Smooth muscle cell (in vitro differentiated cells): ENCODE measurements around the gene FBXL19. TPM values are rescaled to one million over a fixed set of nuclear protein-coding genes. Genes with fewer than 3 reads are reported as not detected.

Experiments
- DNase-seq: peaks from one replicate; lab custom pipeline; 2025; ENCODE audit not compliant: unreplicated experiment; lab: John Stamatoyannopoulos, UW
- H2AFZ ChIP-seq: fragments of 200-600 bp; sonication (generic); 2 replicates; pipeline ENCODE4 v1.6.0; 2016; ENCODE audit warnings: antibody characterized with exemption, low read depth, mild to moderate bottlenecking
- H3F3A ChIP-seq: fragments of 200-600 bp; sonication (generic); 2 replicates; pipeline ENCODE4 v1.6.0; 2017; ENCODE audit warnings: antibody characterized with exemption, low read depth
- H3K27ac ChIP-seq: fragments of 200-600 bp; sonication (generic); 2 replicates; pipeline ENCODE4 v1.5.1; 2016; ENCODE audit warnings: low read depth, mild to moderate bottlenecking
- H3K27me3 ChIP-seq: fragments of 200-600 bp; sonication (generic); 2 replicates; pipeline ENCODE4 v1.6.1; 2016; ENCODE audit warnings: low read depth, mild to moderate bottlenecking
- H3K36me3 ChIP-seq: fragments of 200-600 bp; sonication (generic); 2 replicates; pipeline ENCODE4 v1.5.1; 2016; ENCODE audit warnings: low read depth
- H3K4me1 ChIP-seq: fragments of 200-600 bp; sonication (generic); 2 replicates; pipeline ENCODE4 v1.5.1; 2016; ENCODE audit warnings: low read depth
- H3K4me2 ChIP-seq: fragments of 200-600 bp; sonication (generic); 2 replicates; pipeline ENCODE4 v1.6.0; 2016; ENCODE audit warnings: mild to moderate bottlenecking
- H3K4me3 ChIP-seq: fragments of 200-600 bp; sonication (generic); 2 replicates; pipeline ENCODE4 v1.5.1; 2016; ENCODE audit warnings: mild to moderate bottlenecking
- H3K79me2 ChIP-seq: fragments of 200-600 bp; sonication (generic); 2 replicates; pipeline ENCODE4 v1.6.0; 2016; ENCODE audit warnings: low read depth, mild to moderate bottlenecking
- H3K9ac ChIP-seq: fragments of 200-600 bp; sonication (generic); 2 replicates; pipeline ENCODE4 v1.6.0; 2016; ENCODE audit warnings: low read depth
- H3K9me3 ChIP-seq: fragments of 200-600 bp; sonication (generic); replicated peaks from 2 replicates; pipeline ENCODE4 v1.5.1; 2016; ENCODE audit warnings: low read depth
- H4K20me1 ChIP-seq: fragments of 200-600 bp; sonication (generic); 2 replicates; pipeline ENCODE4 v1.6.0; 2016; ENCODE audit warnings: low read depth
- WGBS: methylation state at CpG from one replicate; pipeline ENCODE4 v1.1.7; 2016; ENCODE audit warnings: low lambda C conversion rate; 5-methylcytosine and 5-hydroxymethylcytosine counted together
- polyA plus RNA-seq: library from polyadenylated mRNA; unstranded; fragments of >200 nt; fragmentation: Nextera tagmentation; extraction: Ambion mirVana; gene quantifications from 2 replicates; pipeline ENCODE4 v1.2.1, GENCODE V29; 2016
- total RNA-seq: library from RNA; depleted of rRNA; stranded (reverse); fragments of >200 nt; gene quantifications from 2 replicates; pipeline ENCODE4 v1.2.3, GENCODE V29; 2014
- TF ChIP-seq, protein P1 (sequence below): fragments of 200-600 bp; sonication (generic); IDR thresholded peaks from 2 replicates; pipeline ENCODE4 v1.5.1; 2017; ENCODE audit warnings: borderline replicate concordance, mild to moderate bottlenecking, antibody characterized with exemption; ENCODE audit not compliant: insufficient read depth, poor library complexity, severe bottlenecking

FBXL19 gene
- total and polyA plus RNA-seq, 2 experiments from 2014 or later, result 1.3 to 4.5 TPM

DNA sequence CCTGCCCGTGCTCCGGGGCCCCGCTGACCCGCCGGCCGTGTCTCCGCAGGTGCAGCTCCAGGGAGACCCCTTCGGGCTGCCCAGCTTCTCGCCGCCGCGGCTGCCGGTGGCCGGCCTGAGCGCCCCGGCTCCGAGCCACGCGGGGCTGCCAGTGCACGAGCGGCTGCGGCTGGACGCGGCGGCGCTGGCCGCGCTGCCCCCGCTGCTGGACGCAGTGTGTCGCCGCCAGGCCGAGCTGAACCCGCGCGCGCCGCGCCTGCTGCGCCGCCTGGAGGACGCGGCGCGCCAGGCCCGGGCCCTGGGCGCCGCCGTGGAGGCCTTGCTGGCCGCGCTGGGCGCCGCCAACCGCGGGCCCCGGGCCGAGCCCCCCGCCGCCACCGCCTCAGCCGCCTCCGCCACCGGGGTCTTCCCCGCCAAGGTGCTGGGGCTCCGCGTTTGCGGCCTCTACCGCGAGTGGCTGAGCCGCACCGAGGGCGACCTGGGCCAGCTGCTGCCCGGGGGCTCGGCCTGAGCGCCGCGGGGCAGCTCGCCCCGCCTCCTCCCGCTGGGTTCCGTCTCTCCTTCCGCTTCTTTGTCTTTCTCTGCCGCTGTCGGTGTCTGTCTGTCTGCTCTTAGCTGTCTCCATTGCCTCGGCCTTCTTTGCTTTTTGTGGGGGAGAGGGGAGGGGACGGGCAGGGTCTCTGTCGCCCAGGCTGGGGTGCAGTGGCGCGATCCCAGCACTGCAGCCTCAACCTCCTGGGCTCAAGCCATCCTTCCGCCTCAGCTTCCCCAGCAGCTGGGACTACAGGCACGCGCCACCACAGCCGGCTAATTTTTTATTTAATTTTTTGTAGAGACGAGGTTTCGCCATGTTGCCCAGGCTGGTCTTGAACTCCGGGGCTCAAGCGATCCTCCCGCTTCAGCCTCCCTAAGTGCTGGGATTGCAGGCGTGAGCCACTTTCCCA is 21.1 kb upstream of the FBXL19 start:
- peak overlapping the region; percentile 68 for H3K27ac ChIP-seq
- WGBS, result 15% methylated on average over 85 of the region's 99 CpGs
- DNase-seq, result peak; percentile 41

DNA sequence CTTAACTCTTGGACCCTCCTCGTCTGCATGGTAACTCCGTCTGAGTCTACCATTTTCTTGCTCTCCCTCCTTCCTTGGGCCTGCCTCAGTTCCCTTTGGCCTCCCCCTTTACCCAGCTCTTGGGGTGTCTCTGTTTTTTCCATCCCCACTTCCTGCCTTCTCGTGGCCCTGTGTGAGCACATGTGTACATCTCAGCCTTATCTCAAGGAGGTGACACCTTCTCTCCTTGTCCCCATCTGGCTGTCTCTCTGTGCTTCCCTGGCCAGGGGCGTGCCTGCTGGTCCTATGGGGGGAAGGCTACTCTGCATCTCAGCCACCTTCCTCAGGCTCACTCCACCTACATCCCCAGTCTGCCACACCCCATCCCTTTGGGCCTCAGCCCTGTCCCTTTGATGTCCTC is 20.4 kb upstream of the FBXL19 start:
- 95% methylated on average over 4 of the region's 4 CpGs for WGBS
- no peaks in the 10 kb centered on the region for H3F3A ChIP-seq
- no peak overlapping the region for H3K27ac ChIP-seq
- H3K79me2 ChIP-seq, result no peaks in the 10 kb centered on the region
- DNase-seq, result no peak
- no peaks in the 10 kb centered on the region for H3K27me3 ChIP-seq
- H3K4me3 ChIP-seq, result no peak overlapping the region
- H2AFZ ChIP-seq, result peak overlapping the region; percentile 97
- TF ChIP-seq, protein P1, sequence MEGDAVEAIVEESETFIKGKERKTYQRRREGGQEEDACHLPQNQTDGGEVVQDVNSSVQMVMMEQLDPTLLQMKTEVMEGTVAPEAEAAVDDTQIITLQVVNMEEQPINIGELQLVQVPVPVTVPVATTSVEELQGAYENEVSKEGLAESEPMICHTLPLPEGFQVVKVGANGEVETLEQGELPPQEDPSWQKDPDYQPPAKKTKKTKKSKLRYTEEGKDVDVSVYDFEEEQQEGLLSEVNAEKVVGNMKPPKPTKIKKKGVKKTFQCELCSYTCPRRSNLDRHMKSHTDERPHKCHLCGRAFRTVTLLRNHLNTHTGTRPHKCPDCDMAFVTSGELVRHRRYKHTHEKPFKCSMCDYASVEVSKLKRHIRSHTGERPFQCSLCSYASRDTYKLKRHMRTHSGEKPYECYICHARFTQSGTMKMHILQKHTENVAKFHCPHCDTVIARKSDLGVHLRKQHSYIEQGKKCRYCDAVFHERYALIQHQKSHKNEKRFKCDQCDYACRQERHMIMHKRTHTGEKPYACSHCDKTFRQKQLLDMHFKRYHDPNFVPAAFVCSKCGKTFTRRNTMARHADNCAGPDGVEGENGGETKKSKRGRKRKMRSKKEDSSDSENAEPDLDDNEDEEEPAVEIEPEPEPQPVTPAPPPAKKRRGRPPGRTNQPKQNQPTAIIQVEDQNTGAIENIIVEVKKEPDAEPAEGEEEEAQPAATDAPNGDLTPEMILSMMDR, result no peak
- H4K20me1 ChIP-seq, result no peaks in the 10 kb centered on the region
- H3K4me1 ChIP-seq, result no peaks in the 10 kb centered on the region
- no peaks in the 10 kb centered on the region for H3K36me3 ChIP-seq
- H3K9me3 ChIP-seq, result no peaks in the 10 kb centered on the region
- peak overlapping the region; percentile 88 for H3K4me2 ChIP-seq
- H3K9ac ChIP-seq, result no peak overlapping the region

More for the DNA sequence above, 21.1 kb upstream of the FBXL19 start:
- peaks cover 3% of the 10 kb centered on the region for H3F3A ChIP-seq
- H3K4me2 ChIP-seq, result peak overlapping the region; percentile 88
- H3K27me3 ChIP-seq, result no peaks in the 10 kb centered on the region
- no peaks in the 10 kb centered on the region for H3K9me3 ChIP-seq
- TF ChIP-seq, protein P1, result no peak
- peak overlapping the region; percentile 67 for H3K4me3 ChIP-seq
- H4K20me1 ChIP-seq, result no peaks in the 10 kb centered on the region
- H2AFZ ChIP-seq, result peak overlapping the region; percentile 97
- H3K9ac ChIP-seq, result peak overlapping the region; percentile 66
- H3K36me3 ChIP-seq, result no peaks in the 10 kb centered on the region
- peaks cover 2% of the 10 kb centered on the region for H3K79me2 ChIP-seq
- peaks cover 1% of the 10 kb centered on the region for H3K4me1 ChIP-seq

DNA sequence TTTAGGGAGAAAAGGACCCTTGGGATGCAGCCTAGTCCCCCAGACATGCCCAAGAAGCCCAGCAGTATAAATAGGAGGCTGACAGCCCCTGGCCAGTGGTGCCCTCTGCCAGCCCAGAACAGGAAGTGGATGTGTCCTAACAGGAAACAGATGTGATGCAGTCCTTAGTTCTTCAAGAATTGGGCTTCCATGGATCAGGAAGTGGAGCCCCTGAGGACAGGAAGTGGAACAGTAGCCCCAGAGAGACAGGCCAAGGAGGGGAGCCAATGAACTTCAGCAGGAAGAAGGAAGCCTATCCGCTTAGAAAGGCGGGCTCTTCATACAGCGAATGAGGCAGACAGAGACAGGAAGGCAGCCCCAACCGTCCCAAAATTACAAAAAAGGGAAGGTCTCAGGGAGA is 19.8 kb upstream of the FBXL19 start:
- DNase-seq, result no peak
- H3K27me3 ChIP-seq, result no peaks in the 10 kb centered on the region
- H3K79me2 ChIP-seq, result no peaks in the 10 kb centered on the region
- H4K20me1 ChIP-seq, result no peaks in the 10 kb centered on the region
- no peak overlapping the region for H3K27ac ChIP-seq
- H2AFZ ChIP-seq, result no peak overlapping the region
- H3K36me3 ChIP-seq, result no peaks in the 10 kb centered on the region
- H3K4me2 ChIP-seq, result no peak overlapping the region
- H3F3A ChIP-seq, result no peaks in the 10 kb centered on the region
- TF ChIP-seq, protein P1, result no peak
- H3K4me1 ChIP-seq, result no peaks in the 10 kb centered on the region
- H3K9ac ChIP-seq, result no peak overlapping the region
- WGBS, result 93% methylated on average over 4 of the region's 4 CpGs
- no peak overlapping the region for H3K4me3 ChIP-seq
- no peaks in the 10 kb centered on the region for H3K9me3 ChIP-seq
